Measurements from ENCODE around the gene ADGRE1.

GRCh38 chr19:6970443-6970842 lies 83.1 kb downstream of the ADGRE1 start:
- no peak for TF ChIP-seq RXRA (IDR thresholded peaks at IDR 0.05; ENCODE audit: insufficient read depth, low read depth, low read length)
- TF ChIP-seq CTCF (IDR thresholded peaks at IDR 0.05; ENCODE audit: control extremely low read depth in 1 of 3, insufficient read depth in 1 of 3, low read depth in 1 of 3, low read length in 3 of 3) = no peak
- no peak for TF ChIP-seq POLR2AphosphoS5 (IDR thresholded peaks at IDR 0.05; ENCODE audit: low read depth, low read length)
- TF ChIP-seq USF2 (IDR thresholded peaks at IDR 0.05; ENCODE audit: low read length) = no peak
- no peak for TF ChIP-seq CTBP2 (IDR thresholded peaks at IDR 0.05; ENCODE audit: borderline replicate concordance, insufficient read depth, insufficient read length, low read length)
- TF ChIP-seq TEAD4 (IDR thresholded peaks at IDR 0.05; ENCODE audit: low read depth, low read length) = no peak
- no peak for TF ChIP-seq JUN (IDR thresholded peaks at IDR 0.05; ENCODE audit: low read depth, low read length)
- TF ChIP-seq EP300 (IDR thresholded peaks at IDR 0.05; ENCODE audit: borderline replicate concordance in 1 of 2, low read depth in 2 of 2, low read length in 2 of 2) = no peak
- no peak for TF ChIP-seq RNF2 (IDR thresholded peaks at IDR 0.05; ENCODE audit: borderline replicate concordance, low read depth, low read length, missing control alignments, poor library complexity, severe bottlenecking)
- no peak for TF ChIP-seq SRF (IDR thresholded peaks at IDR 0.05; ENCODE audit: low read depth, low read length)
- no peak for TF ChIP-seq BACH1 (IDR thresholded peaks at IDR 0.05; ENCODE audit: low read length)
- TF ChIP-seq CBX5 (IDR thresholded peaks at IDR 0.05; ENCODE audit: low read depth, low read length) = no peak
- TF ChIP-seq POLR2A (IDR thresholded peaks at IDR 0.05; ENCODE audit: control extremely low read depth in 1 of 2, low read depth in 2 of 2, low read length in 2 of 2) = no peak

Measured in H1 (cell line).